Left forelimb (tissue), 1 donor: ENCODE measurements around the gene CDCA3.
A peak's percentile ranks its signal among the peaks of the same experiment; 100 is the strongest.
"Not testable (repeated sequence)": the region's sequence is repeated elsewhere in the genome, so short reads cannot be mapped to it uniquely, and the experiment has no call there.

Experiments
- DNase-seq: peaks from one replicate; pipeline ENCODE4 v3.0.0-alpha.2; 2018; ENCODE audit warnings: low spot score

The CDCA3 gene

DNA sequence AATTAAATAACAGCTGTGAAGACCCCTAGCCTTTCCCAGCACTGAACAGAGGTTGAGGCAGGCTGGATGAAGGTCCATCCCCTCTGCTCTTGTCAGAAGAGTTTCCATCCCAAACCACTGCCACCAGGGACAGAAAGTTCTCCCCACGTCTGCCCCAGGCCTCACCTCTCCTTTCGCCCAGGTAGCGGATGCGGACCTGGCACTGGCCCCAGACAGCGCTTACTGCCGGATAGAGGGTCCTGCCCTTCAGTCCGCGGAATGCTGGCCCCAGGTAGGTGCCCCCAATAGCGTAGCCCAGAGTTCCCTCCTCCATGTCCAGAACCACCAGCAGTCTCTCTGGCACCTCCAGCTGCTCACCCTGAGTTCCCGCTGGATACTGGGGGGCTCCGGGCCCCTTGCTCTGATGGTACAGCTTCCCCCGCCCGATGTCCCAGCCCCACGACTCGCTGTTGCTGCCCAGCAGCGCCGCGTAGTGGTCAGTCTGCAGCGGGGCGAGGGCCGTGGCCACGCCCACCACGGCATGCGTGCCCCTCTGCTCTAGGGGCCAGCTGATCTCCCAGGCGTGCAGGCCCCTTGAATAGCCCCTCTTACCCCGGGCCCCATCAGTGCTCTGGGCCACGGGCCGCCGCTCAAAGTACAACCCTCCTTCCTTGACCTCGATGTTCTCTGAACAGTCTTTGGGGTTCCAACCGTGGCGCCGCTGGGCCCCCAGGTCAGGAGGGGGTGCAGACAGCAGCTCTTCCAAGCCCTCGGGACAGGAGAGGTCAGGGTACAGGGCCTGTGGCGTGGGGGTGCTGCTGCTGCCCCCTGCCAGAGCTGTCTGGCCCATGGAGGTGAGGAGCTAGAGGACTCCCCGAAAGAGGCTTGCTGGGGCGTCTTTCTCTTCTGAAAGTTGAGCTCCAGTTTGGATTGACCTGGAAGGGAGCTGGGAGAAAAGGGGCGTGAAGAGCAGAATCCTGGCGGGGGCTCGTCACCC lies 21.3 kb upstream of the CDCA3 start:
- peak; percentile 88 for DNase-seq

DNA sequence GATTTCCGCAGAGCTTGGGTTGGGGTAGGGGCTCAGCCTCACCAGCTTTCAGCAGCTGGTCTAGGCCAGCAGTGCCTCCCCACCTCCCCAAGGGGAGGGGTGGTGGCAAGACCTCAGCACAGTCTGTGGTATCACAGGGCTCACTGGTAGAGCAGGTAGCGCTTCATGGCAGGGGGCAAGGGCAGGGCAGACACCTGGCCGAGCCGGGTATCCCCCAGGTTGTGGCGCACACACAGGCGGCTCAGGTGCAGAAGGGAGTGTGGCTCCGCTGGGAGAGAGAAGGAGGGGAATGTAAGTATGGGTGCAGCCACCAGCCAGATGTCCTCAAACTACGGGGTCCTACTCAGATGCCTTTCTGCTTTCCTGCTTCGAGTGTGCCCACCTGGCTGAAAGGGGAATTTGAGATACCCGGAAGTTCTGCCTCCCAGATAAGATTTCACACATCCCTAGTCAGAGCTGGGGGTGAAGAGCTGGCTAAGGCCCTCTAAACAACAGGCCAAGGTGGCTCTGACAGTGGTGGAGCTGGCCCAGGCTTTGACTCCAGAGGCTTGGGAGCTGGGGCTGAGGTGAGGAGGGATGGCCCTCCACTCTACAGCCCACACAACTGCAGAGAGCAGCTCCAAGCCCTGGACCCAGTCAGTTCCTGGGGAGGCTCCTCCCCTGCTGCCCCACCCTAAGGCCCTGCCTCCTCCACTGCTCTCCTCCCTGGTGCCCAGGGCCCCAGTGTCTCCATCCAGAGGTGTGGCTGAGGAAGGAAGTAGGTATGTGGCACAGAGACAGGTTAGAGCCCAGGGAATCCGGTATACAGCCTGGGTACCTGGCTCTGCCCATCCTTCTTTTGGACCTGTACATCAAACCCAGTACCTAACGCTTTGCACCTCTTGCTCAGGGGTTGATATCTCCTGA lies 20.2 kb upstream of the CDCA3 start:
- no peak for DNase-seq

DNA sequence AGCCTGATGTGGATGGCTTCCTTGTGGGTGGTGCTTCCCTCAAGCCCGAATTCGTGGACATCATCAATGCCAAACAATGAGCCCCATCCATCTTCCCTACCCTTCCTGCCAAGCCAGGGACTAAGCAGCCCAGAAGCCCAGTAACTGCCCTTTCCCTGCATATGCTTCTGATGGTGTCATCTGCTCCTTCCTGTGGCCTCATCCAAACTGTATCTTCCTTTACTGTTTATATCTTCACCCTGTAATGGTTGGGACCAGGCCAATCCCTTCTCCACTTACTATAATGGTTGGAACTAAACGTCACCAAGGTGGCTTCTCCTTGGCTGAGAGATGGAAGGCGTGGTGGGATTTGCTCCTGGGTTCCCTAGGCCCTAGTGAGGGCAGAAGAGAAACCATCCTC lies 19.2 kb upstream of the CDCA3 start:
- not testable (repeated sequence) for DNase-seq

DNA sequence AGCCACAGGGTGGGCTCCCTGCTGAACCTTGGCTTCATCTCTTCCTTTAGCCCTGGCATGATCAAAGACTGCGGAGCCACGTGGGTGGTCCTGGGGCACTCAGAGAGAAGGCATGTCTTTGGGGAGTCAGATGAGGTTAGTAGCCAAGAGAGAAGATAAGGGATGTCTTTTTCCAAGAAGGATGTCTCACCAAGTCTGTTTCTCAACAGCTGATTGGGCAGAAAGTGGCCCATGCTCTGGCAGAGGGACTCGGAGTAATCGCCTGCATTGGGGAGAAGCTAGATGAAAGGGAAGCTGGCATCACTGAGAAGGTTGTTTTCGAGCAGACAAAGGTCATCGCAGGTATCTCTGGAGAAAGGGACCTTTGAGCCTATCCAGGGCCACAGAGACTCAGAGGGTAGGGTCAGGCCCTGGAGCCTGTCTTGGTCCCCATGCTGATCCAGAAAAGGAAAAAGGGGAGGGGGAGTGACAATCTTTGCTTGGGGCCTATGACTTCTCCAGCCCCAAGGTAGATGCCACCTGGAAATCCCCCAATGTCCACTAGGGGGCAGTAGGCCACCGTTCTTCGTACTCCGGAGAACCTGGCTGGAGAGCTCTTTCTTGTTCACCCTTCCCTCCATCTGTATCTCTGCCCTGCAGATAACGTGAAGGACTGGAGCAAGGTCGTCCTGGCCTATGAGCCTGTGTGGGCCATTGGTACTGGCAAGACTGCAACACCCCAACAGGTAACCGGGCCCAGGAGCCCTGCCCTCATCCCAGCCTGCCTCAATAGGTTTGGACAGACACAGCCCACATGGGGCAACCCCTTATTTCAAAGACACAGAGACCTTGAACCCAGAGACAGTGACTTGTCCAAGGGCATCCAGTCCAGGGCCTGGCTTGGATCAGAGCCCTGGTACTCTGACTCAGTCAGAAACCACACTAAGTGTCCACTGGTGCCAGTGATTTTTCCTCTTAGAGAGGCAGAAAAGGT lies 18.2 kb upstream of the CDCA3 start:
- DNase-seq = peak; percentile 81

DNA sequence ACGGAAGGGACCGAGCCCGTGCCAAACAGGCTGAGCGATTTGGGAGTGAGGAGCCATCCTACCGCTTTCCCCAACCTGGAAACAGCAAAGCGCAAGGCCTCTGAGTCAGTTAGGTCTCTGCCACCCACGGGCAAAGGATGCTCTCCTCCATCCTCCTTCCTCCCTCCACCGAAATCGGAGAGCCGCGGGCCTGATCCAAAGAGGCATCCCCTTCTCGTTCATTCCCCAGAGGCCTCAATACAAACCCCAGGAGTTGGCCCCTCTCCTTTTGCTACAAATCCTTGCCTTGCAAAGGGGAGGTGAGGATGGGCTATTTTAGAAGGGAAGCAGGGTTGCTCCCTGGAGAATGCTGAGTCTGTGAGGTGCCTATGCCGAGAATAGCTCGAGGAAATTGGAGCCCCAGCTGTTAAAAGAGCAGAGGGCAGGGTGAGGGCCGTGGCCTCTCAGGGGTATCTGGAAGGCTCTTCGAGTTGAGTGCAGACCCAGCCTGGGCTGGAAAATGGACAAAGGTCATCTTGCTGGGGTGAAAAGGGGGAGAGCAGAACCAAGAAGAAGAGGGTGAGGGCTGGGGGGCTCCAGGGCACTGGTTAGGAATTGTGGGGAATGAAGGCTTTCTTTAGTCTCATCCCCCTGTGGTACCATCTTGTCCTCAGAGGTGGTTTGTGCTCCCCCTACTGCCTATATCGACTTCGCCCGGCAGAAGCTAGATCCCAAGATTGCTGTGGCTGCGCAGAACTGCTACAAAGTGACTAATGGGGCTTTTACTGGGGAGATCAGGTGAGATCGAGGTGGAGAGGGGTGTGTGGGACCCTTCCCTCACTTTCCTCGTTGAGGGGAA lies 17.3 kb upstream of the CDCA3 start:
- no peak for DNase-seq

DNA sequence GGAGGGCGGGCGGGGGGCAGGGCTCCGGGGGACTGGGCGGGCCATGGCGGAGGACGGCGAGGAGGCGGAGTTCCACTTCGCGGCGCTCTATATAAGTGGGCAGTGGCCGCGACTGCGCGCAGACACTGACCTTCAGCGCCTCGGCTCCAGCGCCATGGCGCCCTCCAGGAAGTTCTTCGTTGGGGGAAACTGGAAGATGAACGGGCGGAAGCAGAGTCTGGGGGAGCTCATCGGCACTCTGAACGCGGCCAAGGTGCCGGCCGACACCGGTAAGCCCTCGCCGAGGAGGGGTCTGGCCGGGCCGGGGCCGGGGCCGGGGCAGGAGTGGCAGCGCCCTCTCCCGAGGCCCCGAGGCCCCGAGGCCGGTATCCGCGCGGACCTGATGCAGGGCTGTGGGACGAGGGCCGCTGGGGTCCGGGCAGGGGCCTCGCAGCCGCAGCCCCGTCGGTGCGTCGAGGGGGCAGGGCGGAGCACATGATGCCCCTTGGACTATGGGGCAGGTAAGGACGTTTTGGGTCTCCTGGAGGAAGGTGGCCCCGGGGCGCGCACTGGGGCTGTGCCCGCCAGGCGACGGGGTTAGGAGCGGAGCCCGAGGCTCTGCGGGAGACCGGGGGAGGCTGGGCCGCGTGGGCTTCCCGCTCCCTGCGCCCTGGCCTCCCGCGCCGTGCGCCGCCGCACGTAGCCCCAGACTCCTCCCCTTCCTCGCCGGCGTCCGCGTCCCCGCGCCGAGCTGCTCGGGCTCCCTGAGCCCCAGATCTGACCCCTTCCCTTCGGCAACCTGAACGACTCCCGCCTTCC lies 16.5 kb upstream of the CDCA3 start, which contains the start of gene TPI1:
Gene TPI1, plus strand, starts transcription at position 119 of the 798 bp plus-strand sequence. Its CDS starts 36 bp downstream, at position 155.
- DNase-seq = peak; percentile 91

DNA sequence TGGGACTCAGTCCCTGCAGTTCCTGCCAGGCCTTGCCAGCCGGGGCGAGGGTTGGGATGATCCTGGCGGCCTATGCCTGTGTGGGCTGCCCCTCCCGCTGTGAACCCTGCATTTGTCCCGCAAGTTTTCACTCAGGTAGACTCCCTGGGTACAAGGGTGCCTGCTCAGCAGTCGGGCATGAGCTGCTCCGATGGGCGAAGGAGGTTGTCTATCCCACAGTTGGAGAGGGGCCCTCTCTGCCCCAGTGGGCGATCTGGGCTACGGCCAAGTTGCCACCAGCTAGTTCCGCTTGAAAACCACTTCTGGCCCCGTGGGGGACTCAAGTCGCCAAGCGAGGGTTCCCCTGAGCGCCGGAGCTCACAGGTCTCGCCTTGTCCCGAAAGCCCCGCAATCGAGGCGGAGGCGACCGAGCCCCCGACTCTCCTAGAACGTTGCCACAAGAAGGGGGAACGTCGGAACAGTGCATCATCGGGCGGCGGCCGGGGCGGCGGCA lies 15.9 kb upstream of the CDCA3 start:
- no peak for DNase-seq

DNA sequence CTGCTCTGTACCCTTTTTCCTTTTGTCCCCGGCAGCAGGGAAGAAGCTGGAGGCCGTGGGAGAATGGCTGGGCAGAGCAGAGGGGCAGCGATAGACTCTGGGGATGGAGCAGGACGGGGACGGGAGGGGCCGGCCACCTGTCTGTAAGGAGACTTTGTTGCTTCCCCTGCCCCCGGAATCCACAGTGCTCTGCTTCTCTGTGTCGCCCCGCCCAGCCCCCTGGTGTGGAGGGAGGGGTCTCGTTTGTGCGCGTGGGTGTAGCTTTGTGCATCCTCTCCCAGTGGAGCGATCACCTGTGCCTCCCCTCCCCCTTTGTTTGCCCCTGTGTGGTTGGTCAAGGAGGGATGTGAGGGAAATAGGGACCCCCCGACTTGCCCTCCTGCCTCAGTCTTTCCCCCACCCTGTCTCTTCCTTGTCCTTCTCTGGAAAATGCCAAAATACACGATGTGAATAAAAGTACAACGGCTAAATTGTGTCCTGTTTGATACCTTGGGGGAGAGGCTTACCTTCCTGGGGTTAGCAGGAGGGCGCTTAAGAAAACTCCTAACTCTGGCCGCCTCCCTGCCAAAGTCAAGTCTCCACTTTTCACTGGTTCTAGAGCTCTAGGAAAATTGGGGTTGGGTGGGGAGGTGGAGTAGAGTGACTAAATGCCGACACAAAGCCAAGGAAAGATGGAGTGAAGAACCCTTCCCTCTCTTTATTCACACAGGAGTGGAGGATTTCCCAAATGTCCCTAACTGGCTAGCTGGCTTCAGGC lies 15.3 kb upstream of the CDCA3 start:
- no peak for DNase-seq

DNA sequence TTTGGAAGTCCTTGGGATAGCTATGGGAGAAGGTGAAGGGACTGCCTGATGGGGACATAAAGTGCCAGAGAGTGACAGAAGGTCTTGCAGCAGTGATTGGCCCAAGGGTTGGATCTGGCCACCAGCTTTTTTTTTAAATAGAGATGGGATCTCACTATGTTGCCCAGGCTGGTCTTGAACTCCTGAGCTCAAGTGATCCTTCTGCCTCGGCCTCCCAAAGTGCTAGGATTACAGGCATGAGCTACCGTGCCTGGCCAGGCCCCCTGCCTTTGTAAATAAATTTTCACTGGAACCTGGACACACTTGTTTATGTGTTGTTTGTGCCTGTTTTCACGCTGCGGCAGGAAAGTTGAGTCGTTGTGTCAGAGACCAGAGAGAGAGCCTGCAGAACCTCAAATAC lies 14.2 kb upstream of the CDCA3 start:
- not testable (repeated sequence) for DNase-seq

DNA sequence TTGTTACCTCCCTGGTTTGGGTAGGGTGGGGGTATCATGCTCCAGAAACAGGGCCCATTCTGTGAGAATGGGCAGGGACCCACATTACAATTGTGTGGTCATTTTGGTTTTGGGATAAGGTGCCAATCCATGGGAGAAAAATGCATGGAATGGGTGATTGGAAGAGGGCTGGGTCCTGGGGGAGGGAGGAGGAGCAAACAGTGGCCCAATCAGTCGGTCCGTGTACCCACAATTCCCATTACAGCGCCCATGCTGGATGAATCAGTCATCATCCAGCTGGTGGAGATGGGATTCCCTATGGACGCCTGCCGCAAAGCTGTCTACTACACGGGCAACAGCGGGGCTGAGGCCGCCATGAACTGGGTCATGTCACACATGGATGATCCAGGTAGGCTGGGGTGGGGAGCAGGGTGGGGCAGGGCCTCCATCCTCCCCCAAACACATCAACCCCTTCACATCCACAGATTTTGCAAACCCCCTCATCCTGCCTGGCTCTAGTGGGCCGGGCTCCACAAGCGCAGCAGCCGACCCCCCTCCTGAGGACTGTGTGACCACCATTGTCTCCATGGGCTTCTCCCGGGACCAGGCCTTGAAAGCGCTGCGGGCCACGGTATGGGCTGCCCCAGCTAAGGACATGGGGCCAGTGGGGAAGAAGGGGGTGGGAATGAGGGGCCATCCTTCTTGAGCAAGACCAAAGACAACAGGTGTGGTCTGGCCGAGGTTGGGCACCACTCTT lies 12.7 kb upstream of the CDCA3 start:
- DNase-seq = no peak

DNA sequence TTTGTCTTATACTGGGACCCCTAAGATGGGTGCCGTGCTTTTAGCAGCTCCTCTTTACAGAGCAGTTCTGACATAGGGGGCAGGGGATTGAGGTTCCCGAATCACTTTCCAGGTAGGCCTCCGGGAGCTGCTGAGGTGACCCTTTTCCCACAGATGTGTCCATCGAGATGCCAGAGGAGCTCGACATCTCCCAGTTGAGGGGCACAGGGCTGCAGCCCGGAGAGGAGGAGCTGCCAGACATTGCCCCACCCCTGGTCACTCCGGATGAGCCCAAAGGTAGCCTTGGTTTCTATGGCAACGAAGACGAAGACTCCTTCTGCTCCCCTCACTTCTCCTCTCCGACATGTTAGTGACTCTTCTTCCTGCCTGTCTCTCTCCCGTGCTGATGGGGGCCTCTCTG lies 11.9 kb upstream of the CDCA3 start:
- DNase-seq = no peak

DNA sequence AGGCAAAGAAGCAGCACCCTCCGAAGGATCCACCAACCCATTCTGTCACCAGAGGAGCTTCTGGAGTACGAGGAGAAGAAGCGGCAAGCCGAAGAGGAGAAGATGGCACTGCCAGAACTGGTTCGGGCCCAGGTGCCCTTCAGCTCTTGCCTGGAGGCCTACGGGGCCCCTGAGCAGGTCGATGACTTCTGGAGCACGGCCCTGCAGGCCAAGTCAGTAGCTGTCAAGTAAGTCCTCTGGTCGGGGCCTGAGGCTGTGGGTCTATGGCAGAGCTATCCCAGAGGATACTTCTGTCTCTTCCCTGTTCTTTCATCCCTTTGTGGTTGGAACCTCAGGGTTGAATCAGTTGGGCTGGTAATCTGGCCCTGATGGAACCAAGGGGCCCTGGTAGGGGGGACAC lies 10.3 kb upstream of the CDCA3 start:
- no peak for DNase-seq

DNA sequence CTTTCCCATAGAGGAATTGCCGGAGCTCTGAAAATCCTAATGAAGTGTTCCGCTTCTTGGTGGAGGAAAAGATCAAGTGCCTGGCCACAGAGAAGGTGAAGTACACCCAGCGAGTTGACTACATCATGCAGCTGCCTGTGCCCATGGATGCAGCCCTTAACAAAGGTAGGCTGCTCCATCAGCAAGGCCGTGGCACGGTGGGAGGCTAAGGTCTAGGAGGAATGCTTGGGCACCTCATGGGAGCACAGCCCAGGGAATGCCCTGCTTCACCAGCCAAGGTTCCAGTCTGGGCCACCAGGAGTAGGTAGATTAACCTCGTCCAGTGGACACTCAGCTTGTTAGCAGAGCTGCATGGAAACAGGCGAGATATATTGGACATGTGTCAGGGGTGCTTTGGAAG lies 9.9 kb upstream of the CDCA3 start:
- DNase-seq = no peak

DNA sequence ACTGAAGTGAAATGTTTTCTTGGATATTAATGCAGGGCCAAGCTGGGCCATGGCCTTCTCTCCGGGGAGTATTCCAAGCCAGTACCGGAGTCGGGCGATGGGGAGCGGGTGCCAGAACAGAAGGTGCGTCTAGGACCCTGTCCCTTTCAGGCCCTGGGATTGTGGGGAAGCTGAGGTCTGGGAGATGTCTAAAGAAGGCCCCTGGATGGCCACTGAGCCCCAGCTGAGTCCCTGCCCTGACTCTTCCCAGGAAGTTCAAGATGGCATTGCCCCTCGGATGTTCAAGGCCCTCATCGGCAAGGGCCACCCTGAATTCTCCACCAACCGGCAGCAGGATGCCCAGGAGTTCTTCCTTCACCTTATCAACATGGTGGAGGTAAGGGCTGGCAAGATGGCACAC lies 9.0 kb upstream of the CDCA3 start:
- DNase-seq = no peak

DNA sequence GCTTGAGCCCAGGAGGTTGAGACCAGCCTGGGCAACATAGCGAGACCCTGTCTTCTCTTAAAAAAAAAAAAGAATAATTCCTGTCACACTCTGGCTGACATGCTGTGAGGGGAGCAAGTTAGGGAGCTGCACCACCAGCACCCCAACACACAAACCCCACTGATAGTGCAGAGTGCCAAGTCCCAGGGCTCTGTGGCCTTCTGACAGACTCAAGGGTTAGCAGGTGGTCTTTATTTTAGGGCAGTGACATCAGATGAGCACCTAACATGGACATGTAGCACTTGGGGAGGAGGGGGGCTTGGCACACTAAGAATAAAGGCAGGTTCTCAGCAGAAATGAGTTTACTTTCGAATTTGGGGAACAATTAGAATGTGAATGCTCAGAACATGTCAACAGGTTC lies 7.7 kb upstream of the CDCA3 start:
- DNase-seq = no peak

DNA sequence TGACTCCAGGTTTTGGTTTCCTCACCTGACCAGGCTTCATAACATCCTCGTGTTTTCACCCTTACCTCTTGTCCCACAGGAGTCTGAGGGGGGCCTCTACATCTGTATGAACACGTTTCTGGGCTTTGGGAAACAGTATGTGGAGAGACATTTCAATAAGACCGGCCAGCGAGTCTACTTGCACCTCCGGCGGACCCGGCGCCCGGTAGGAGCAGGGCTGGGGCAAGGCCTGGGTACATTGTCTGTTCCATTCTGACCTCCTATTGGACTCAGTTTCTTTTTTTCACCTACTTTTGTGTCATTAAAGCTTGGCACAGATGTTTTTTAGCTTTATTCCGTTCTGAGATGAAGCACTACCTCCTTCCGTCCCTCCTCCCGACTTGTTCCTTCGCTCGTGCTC lies 4.2 kb upstream of the CDCA3 start:
- no peak for DNase-seq

DNA sequence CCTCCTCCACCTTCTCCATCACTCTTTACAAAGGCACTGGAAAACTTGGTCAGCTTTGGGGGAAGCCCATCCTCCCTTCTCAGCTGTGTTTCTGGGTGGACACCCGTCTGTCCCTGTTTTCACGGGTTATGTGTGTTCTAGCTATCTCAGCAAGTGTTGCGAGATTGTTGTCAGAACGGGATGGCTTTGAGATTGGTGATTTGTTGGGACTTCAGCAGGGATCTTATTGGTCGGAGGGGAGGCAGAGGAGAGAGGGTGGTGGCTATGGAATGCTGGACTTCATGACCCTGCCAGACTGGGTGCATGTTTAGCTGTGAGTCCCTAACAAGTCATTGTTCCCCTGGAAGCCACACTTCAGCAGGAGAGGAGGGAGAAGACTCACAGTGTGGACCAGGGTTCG lies 3.0 kb upstream of the CDCA3 start:
- no peak for DNase-seq

DNA sequence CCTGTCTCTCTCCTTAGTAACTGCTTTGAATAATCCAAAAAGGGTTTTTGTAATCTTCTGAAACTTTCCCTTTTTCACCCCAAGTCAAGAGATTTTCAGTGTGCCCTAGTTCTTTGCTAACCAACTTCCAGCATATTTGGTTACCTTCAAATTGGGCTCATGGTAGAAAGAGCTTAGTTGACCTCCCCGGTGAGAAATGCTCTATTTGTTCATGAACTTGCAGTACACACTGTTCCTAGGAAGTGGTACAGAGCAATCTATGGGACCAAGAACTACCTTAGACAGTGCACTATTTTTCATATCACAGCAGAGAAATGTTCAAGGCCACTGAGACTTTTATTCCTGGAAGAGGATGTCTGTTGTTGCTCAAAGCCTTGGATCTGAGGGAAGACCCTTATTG lies 2.5 kb upstream of the CDCA3 start:
- no peak for DNase-seq
